ENCODE data around the gene RASGRF1. TPM values are rescaled to one million over a fixed set of nuclear protein-coding genes. Genes with fewer than 3 reads are reported as not detected.

Gene RASGRF1
- total and polyA plus RNA-seq, 8 donors = 0.10 to 3.8 (median 1.2) TPM; not detected in 4

- Histone ChIP-seq H3K4me3 (no peak overlapping the region), H3K27ac (no peak overlapping the region), H3K9me3 (no peaks in the 10 kb centered on the region), H3K36me3 (no peaks in the 10 kb centered on the region), H3K4me1 (peaks cover 13 to 28% (median 25%) of the 10 kb centered on the region in 4 donors), H3K27me3 (peaks cover 31 to 98% (median 55%) of the 10 kb centered on the region in 3 donors)
- no peak for TF ChIP-seq CTCF (IDR thresholded peaks at IDR 0.05)
- no peak for TF ChIP-seq EP300 (IDR thresholded peaks at IDR 0.05)
- TF ChIP-seq POLR2AphosphoS5 (IDR thresholded peaks at IDR 0.05) = no peak
- no peak for TF ChIP-seq POLR2A (IDR thresholded peaks at IDR 0.05)
- DNase-seq = no peak
- WGBS, 5 donors = 52 to 64% (median 62%) methylated on average over 8 of the region's 8 CpGs
- intact Hi-C loops (cut with DNase I; ENCODE audit: low total_unique reads) = no loop called here
Observed at GRCh38 chr15:79093352-79093935, 2.9 kb upstream of the RASGRF1 start.

GRCh38 chr15:79092382-79092781 is 1.8 kb upstream of the RASGRF1 start:
- TF ChIP-seq POLR2AphosphoS5 (IDR thresholded peaks at IDR 0.05) (no peak), EP300 (IDR thresholded peaks at IDR 0.05) (no peak), CTCF (IDR thresholded peaks at IDR 0.05) (no peak), POLR2A (IDR thresholded peaks at IDR 0.05) (no peak)
- peaks cover 31 to 98% (median 58%) of the 10 kb centered on the region in 3 donors for H3K27me3 ChIP-seq
- no peak for DNase-seq

GRCh38 chr15:79091204-79091867 is 756 bp upstream of the RASGRF1 start:
- Histone ChIP-seq H3K9me3 (no peaks in the 10 kb centered on the region), H3K27ac (no peak overlapping the region), H3K4me3 (peak overlapping the region in 3 of 4 donors; percentile 11 to 36 (median 33)), H3K27me3 (peaks cover 31 to 99% (median 63%) of the 10 kb centered on the region in 3 donors), H3K4me1 (peaks cover 13 to 28% (median 25%) of the 10 kb centered on the region in 4 donors), H3K36me3 (no peaks in the 10 kb centered on the region)
- TF ChIP-seq POLR2AphosphoS5 (IDR thresholded peaks at IDR 0.05) = no peak
- WGBS, 5 donors = 1 to 3% (median 2%) methylated on average over 23 to 53 of the region's 53 CpGs
- intact Hi-C loops (cut with DNase I; ENCODE audit: low total_unique reads) = no loop called here
- DNase-seq = peak in 1 of 2 donors; percentile 54

More at GRCh38 chr15:79092382-79092781, 1.8 kb upstream of the RASGRF1 start:
- WGBS, 5 donors = 38 to 85% (median 66%) methylated on average over 2 of the region's 2 CpGs
- Histone ChIP-seq H3K27ac (no peak overlapping the region), H3K4me3 (no peak overlapping the region), H3K9me3 (no peaks in the 10 kb centered on the region), H3K36me3 (no peaks in the 10 kb centered on the region), H3K4me1 (peaks cover 13 to 28% (median 25%) of the 10 kb centered on the region in 4 donors)
- intact Hi-C loops (cut with DNase I; ENCODE audit: low total_unique reads) = no loop called here

GRCh38 chr15:79089890-79090486 is 592 bp downstream of the RASGRF1 start:
- Histone ChIP-seq H3K4me3 (peak overlapping the region in 3 of 4 donors; percentile 31 to 36 (median 33)), H3K4me1 (peaks cover 13 to 28% (median 25%) of the 10 kb centered on the region in 4 donors), H3K9me3 (no peaks in the 10 kb centered on the region), H3K27me3 (peaks cover 31 to 100% (median 61%) of the 10 kb centered on the region in 3 donors), H3K36me3 (no peaks in the 10 kb centered on the region), H3K27ac (no peak overlapping the region)
- TF ChIP-seq EP300 (IDR thresholded peaks at IDR 0.05) = no peak
- TF ChIP-seq CTCF (IDR thresholded peaks at IDR 0.05) = no peak
- no peak for TF ChIP-seq POLR2AphosphoS5 (IDR thresholded peaks at IDR 0.05)
- no peak for TF ChIP-seq POLR2A (IDR thresholded peaks at IDR 0.05)
- 1 to 5% (median 2%) methylated on average over 38 to 53 of the region's 53 CpGs for WGBS, 5 donors
- intact Hi-C loops (cut with DNase I; ENCODE audit: low total_unique reads) = no loop called here
- no peak for DNase-seq
